ENCODE data around the gene TMEM218.

TMEM218 gene

DNA sequence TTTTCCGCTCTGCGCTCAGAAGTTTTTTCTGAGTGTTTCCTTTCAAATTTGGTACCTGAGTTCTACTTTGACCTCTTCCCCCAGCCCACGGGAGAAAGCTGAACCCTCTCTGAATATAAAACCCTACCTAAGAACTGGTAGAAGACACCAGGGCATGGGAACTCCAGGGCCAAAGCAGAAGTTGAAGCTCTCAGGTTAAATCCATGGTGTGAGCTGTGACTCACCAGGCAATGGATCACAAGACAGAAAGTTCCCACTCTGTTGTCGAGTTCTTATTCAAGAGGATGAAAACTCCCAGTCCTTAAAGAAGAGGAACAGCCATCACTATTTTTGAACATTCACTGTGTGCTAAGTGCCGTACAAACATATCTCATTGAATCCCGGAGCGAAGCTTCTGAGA lies 8.9 kb downstream of the TMEM218 start:
- H3K79me2 ChIP-seq (ENCODE audit: insufficient read depth, low read depth) = no peaks in the 10 kb centered on the region
- no peaks in the 10 kb centered on the region for H4K20me1 ChIP-seq (ENCODE audit: insufficient read depth)
- H3K4me2 ChIP-seq = no peak overlapping the region
- no peaks in the 10 kb centered on the region for H3K27me3 ChIP-seq (ENCODE audit: insufficient read depth, low read depth)
- no peak overlapping the region for H3K27ac ChIP-seq
- H3K4me3 ChIP-seq (IDR thresholded peaks at IDR 0.05; ENCODE audit: insufficient read depth, low read depth, low read length) = no peak overlapping the region
- TF ChIP-seq, protein P1, sequence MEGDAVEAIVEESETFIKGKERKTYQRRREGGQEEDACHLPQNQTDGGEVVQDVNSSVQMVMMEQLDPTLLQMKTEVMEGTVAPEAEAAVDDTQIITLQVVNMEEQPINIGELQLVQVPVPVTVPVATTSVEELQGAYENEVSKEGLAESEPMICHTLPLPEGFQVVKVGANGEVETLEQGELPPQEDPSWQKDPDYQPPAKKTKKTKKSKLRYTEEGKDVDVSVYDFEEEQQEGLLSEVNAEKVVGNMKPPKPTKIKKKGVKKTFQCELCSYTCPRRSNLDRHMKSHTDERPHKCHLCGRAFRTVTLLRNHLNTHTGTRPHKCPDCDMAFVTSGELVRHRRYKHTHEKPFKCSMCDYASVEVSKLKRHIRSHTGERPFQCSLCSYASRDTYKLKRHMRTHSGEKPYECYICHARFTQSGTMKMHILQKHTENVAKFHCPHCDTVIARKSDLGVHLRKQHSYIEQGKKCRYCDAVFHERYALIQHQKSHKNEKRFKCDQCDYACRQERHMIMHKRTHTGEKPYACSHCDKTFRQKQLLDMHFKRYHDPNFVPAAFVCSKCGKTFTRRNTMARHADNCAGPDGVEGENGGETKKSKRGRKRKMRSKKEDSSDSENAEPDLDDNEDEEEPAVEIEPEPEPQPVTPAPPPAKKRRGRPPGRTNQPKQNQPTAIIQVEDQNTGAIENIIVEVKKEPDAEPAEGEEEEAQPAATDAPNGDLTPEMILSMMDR (conservative IDR thresholded peaks at IDR 0.05; ENCODE audit: low read depth, low read length) = no peak
- no peaks in the 10 kb centered on the region for H3K36me3 ChIP-seq (ENCODE audit: insufficient read depth)
- H3K4me1 ChIP-seq (ENCODE audit: low read depth, poor library complexity, severe bottlenecking) = peaks cover 11% of the 10 kb centered on the region
- no peak overlapping the region for H2AFZ ChIP-seq (ENCODE audit: low read depth)
- no peak overlapping the region for H3K9ac ChIP-seq

DNA sequence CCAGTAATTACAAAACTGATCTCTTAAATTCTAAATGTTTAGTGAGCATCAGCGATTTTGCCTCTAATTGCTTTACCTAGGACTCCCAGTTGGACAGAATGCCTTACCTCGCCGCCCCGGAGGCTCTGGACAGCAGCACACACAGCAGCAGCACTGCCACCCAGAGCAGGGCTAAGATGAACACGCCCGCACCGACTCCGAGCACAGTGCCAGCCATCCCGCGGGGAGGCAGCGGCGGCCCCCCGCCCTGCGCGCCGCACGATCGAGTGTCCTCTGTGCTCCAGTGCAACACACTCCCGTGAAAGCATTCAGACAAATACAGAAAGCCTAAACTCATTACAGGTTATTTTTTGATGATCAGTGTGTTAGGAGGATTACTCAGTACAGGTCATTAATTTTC lies 9.4 kb downstream of the TMEM218 start:
- Histone ChIP-seq H3K4me3 (IDR thresholded peaks at IDR 0.05; ENCODE audit: insufficient read depth, low read depth, low read length) (no peak overlapping the region), H3K27me3 (ENCODE audit: insufficient read depth, low read depth) (no peaks in the 10 kb centered on the region), H3K4me1 (ENCODE audit: low read depth, poor library complexity, severe bottlenecking) (peaks cover 11% of the 10 kb centered on the region), H3K27ac (no peak overlapping the region), H3K9ac (no peak overlapping the region), H3K4me2 (no peak overlapping the region), H3K79me2 (ENCODE audit: insufficient read depth, low read depth) (no peaks in the 10 kb centered on the region), H3K36me3 (ENCODE audit: insufficient read depth) (no peaks in the 10 kb centered on the region), H2AFZ (ENCODE audit: low read depth) (no peak overlapping the region), H4K20me1 (ENCODE audit: insufficient read depth) (no peaks in the 10 kb centered on the region)
- TF ChIP-seq, protein P1 (conservative IDR thresholded peaks at IDR 0.05; ENCODE audit: low read depth, low read length) = no peak

DNA sequence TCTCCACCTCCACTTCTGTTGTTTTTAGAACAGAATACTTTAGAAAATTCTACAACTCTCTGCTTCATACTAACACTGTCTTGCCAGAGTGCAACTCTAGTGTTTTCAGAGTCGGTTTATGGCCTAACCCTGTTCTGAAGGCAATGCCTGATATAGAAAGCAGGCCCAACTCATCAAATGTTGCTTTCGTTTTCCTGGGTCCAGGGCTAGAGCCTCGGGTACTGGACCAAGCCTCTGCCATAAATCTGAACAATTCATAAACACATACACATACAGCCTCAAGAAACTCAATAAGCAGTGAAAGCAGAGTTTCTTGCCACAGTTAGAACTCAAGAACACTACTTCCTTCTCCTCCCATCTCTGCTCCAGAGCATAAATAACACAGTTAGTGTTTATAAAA lies 9.8 kb downstream of the TMEM218 start:
- Histone ChIP-seq H3K27me3 (ENCODE audit: insufficient read depth, low read depth) (no peaks in the 10 kb centered on the region), H3K4me1 (ENCODE audit: low read depth, poor library complexity, severe bottlenecking) (peaks cover 11% of the 10 kb centered on the region), H3K9ac (no peak overlapping the region), H3K4me3 (IDR thresholded peaks at IDR 0.05; ENCODE audit: insufficient read depth, low read depth, low read length) (no peak overlapping the region), H3K79me2 (ENCODE audit: insufficient read depth, low read depth) (no peaks in the 10 kb centered on the region), H3K27ac (no peak overlapping the region), H3K36me3 (ENCODE audit: insufficient read depth) (no peaks in the 10 kb centered on the region), H3K4me2 (no peak overlapping the region), H4K20me1 (ENCODE audit: insufficient read depth) (no peaks in the 10 kb centered on the region), H2AFZ (ENCODE audit: low read depth) (no peak overlapping the region)
- TF ChIP-seq, protein P1 (conservative IDR thresholded peaks at IDR 0.05; ENCODE audit: low read depth, low read length) = no peak

DNA sequence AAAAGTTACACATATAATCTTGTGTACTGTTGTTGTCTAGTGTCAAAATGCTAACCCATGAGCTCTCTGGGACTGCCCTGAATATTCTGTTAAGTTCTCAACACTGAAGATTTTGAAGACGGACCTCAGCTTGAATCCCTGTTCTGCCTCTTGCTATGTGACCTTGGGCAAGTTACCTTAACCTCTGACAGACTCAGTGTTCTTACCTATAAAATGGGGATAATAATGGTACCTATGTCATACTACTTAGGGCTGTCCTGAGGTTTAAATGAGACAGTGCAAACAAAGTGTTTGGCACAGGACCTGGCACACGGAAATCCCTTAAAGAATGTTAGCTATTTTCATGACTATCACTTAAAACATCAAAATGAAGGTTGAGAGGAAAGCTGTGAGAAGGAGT lies 11.3 kb downstream of the TMEM218 start:
- no peaks in the 10 kb centered on the region for H4K20me1 ChIP-seq (ENCODE audit: insufficient read depth)
- no peaks in the 10 kb centered on the region for H3K36me3 ChIP-seq (ENCODE audit: insufficient read depth)
- no peak overlapping the region for H3K4me3 ChIP-seq (IDR thresholded peaks at IDR 0.05; ENCODE audit: insufficient read depth, low read depth, low read length)
- no peaks in the 10 kb centered on the region for H3K4me1 ChIP-seq (ENCODE audit: low read depth, poor library complexity, severe bottlenecking)
- H2AFZ ChIP-seq (ENCODE audit: low read depth) = no peak overlapping the region
- H3K79me2 ChIP-seq (ENCODE audit: insufficient read depth, low read depth) = no peaks in the 10 kb centered on the region
- no peaks in the 10 kb centered on the region for H3K27me3 ChIP-seq (ENCODE audit: insufficient read depth, low read depth)
- H3K27ac ChIP-seq = no peak overlapping the region
- no peak overlapping the region for H3K4me2 ChIP-seq
- no peak overlapping the region for H3K9ac ChIP-seq
- TF ChIP-seq, protein P1 (conservative IDR thresholded peaks at IDR 0.05; ENCODE audit: low read depth, low read length) = no peak

Data from KMS-11 (cell line).